K562 (cell line): ENCODE results near the gene GPRIN2. TPM values are rescaled to one million over a fixed set of nuclear protein-coding genes. Genes with fewer than 3 reads are reported as not detected.

Experiments used
- ATAC-seq: fragments of 200-7000 bp; cut with Tn5 transposase; 3 replicates; pipeline ENCODE4 v1.9.1; 2020; ENCODE audit warnings: moderate library complexity
- BruUV-seq: library from RNA; stranded (reverse); fragments of 400-500 nt; replicated peaks from 2 replicates; lab custom pipeline; 2021; lab: Mats Ljungman, UMichigan
- CTCF ChIA-PET: fragments of 300-600 bp; formaldehyde crosslinking; extraction: SDS; loops from one replicate; lab custom pipeline; 2021; ENCODE audit warnings: low intra/inter-chr PET ratio; lab: Yijun Ruan, JAX
- POLR2A ChIA-PET: fragments of 300-600, 350-650 bp; sonication (Branson Sonifier 250); formaldehyde crosslinking; extraction: SDS; loops from one replicate; lab custom pipeline; 2021; ENCODE audit warnings: antibody characterized with exemption, inconsistent platforms; lab: Yijun Ruan, JAX
- DNase-seq, 4 experiments: peaks; one replicate each; pipeline versions ENCODE4 v3.0.0 to v3.0.0-alpha.2; 2011 to 2018; ENCODE audit warnings: low spot score in 3 of 4, mixed read lengths in 3 of 4; ENCODE audit errors: extremely low read depth in 1 of 4
- FAIRE-seq: peaks from 2 replicates; lab custom pipeline; 2011; peaks lifted over from hg19 to GRCh38; lab: Jason Lieb, UNC
- H2AFZ ChIP-seq: 2 replicates; pipeline ENCODE4 v1.6.0; 2011; ENCODE audit warnings: low read depth, low read length, control low read depth, inconsistent platforms
- H3K27ac ChIP-seq: fragments of 200-600 bp; 3 replicates; pipeline ENCODE4 v1.8.0; 2011; ENCODE audit warnings: low read depth, mild to moderate bottlenecking, control low read depth, inconsistent platforms, low read length, moderate library complexity, mixed read lengths; ENCODE audit errors: extremely low read depth
- H3K27me3 ChIP-seq, 2 experiments: fragments of 300-600 bp in 1 of 2; 2 replicates in 1 of 2; 3 replicates in 1 of 2; pipeline versions ENCODE4 v1.6.0 to v1.8.0; 2011; ENCODE audit warnings: inconsistent platforms in 2 of 2, low read length in 2 of 2, mild to moderate bottlenecking in 1 of 2, mixed read lengths in 1 of 2, moderate library complexity in 1 of 2; ENCODE audit not compliant: control insufficient read depth in 2 of 2, insufficient read depth in 2 of 2
- H3K36me3 ChIP-seq: fragments of 300-600 bp; 3 replicates; pipeline ENCODE4 v1.8.0; 2011; ENCODE audit warnings: mild to moderate bottlenecking, low read length, inconsistent platforms; ENCODE audit not compliant: control insufficient read depth, insufficient read depth
- H3K4me1 ChIP-seq, 2 experiments: fragments of 200-600 bp in 1 of 2; replicated peaks in 1 of 2; 2 replicates in 1 of 2; 3 replicates in 1 of 2; pipeline versions ENCODE4 v1.5.1 to v1.8.0; 2011; ENCODE audit warnings: inconsistent platforms in 2 of 2, low read length in 2 of 2, mild to moderate bottlenecking in 1 of 2, mixed read lengths in 1 of 2, moderate library complexity in 1 of 2; ENCODE audit not compliant: control insufficient read depth in 2 of 2, insufficient read depth in 2 of 2
- H3K4me2 ChIP-seq: 2 replicates; pipeline ENCODE4 v1.6.1; 2011; ENCODE audit warnings: low read length, control low read depth, inconsistent platforms, mixed read lengths; ENCODE audit not compliant: insufficient read depth
- H3K4me3 ChIP-seq: fragments of 200-600 bp; sonication (generic), shearing (Covaris generic); 2 replicates; pipeline ENCODE4 v1.5.1; 2016; ENCODE audit warnings: control low read depth, inconsistent platforms
- H3K79me2 ChIP-seq: fragments of 200-600 bp; 3 replicates; pipeline ENCODE4 v1.8.0; 2011; ENCODE audit warnings: low read length, inconsistent platforms; ENCODE audit not compliant: control insufficient read depth, insufficient read depth
- H3K9ac ChIP-seq, 2 experiments: 2 replicates each; pipeline versions ENCODE4 v1.6.0 to v1.6.1; 2011; ENCODE audit warnings: low read depth in 2 of 2, low read length in 2 of 2, control low read depth in 1 of 2, inconsistent platforms in 1 of 2, mild to moderate bottlenecking in 1 of 2, mixed read lengths in 1 of 2; ENCODE audit not compliant: insufficient read depth in 1 of 2
- H3K9me1 ChIP-seq: one replicate; pipeline ENCODE4 v1.6.0; 2011; ENCODE audit warnings: inconsistent platforms, mild to moderate bottlenecking, low read length, moderate library complexity; ENCODE audit not compliant: control insufficient read depth, insufficient read depth
- H3K9me3 ChIP-seq: replicated peaks from 2 replicates; pipeline ENCODE4 v1.5.1; 2011; ENCODE audit warnings: low read depth, low read length, inconsistent platforms; ENCODE audit not compliant: control insufficient read depth, insufficient read depth
- H4K20me1 ChIP-seq: replicated peaks from 2 replicates; pipeline ENCODE4 v1.6.1; 2011; ENCODE audit warnings: low read length, inconsistent platforms, mixed read lengths; ENCODE audit not compliant: control insufficient read depth, insufficient read depth
- BHLHE40 ChIP-seq: IDR thresholded peaks from 2 replicates; pipeline ENCODE4 v1.6.1; 2011; ENCODE audit warnings: low read length, improper control_type of control experiment
- DIDO1 ChIP-seq: fragments of 450-650 bp; IDR thresholded peaks from 2 replicates; pipeline ENCODE4 v1.6.1; 2016; ENCODE audit warnings: low read depth, missing biosample characterization, missing genetic modification characterization
- HOMEZ ChIP-seq: fragments of 250-450 bp; sonication (Bioruptor Pico); IDR thresholded peaks from 2 replicates; pipeline ENCODE4 v1.4.0; 2020; ENCODE audit warnings: mild to moderate bottlenecking, moderate library complexity
- NRF1 ChIP-seq, 2 experiments: fragments of 450-650 bp; IDR thresholded peaks in 1 of 2; conservative IDR thresholded peaks in 1 of 2; 2 replicates each; pipeline ENCODE4 v1.6.1; 2014; ENCODE audit warnings: mild to moderate bottlenecking in 2 of 2
- PRMT5 ChIP-seq: sonication (generic); formaldehyde crosslinking; IDR thresholded peaks from 2 replicates; pipeline ENCODE4 v1.5.0; 2020; ENCODE audit warnings: missing genetic modification reagents
- USF2 ChIP-seq: sonication (generic); formaldehyde crosslinking; IDR thresholded peaks from 2 replicates; pipeline ENCODE4 v1.5.0; 2020; ENCODE audit warnings: missing genetic modification reagents
- ZNF609 ChIP-seq: sonication (generic); formaldehyde crosslinking; IDR thresholded peaks from 2 replicates; pipeline ENCODE4 v1.8.1; 2023; ENCODE audit warnings: missing genetic modification reagents, mild to moderate bottlenecking, borderline replicate concordance
- ZNF695 ChIP-seq: fragments of 450-650 bp; formaldehyde crosslinking; IDR thresholded peaks from 2 replicates; pipeline ENCODE4 v1.4.0; 2020; ENCODE audit warnings: mild to moderate bottlenecking, moderate library complexity
- WGBS: fragments of 100-300 bp; shearing (Covaris generic); methylation state at CpG from one replicate; pipeline ENCODE4 v1.1.6; 2016; ENCODE audit warnings: low coverage, mixed read lengths; ENCODE audit not compliant: insufficient coverage; ENCODE audit errors: missing lambda C conversion rate; 5-methylcytosine and 5-hydroxymethylcytosine counted together
- in situ Hi-C: fragments of 300-500 bp; cut with MboI; formaldehyde crosslinking; loops from 4 replicates; pipeline ENCODE4 v1.15.0; 2018; ENCODE audit warnings: inconsistent platforms, mixed read lengths
- intact Hi-C: fragments of 100-400 bp; cut with micrococcal nuclease; formaldehyde crosslinking; loops from 2 replicates; pipeline ENCODE4 v1.14.2; 2022
- polyA plus RNA-seq, 8 experiments: library from polyadenylated mRNA; depleted of rRNA in 4 of 8; stranded (reverse) in 5 of 8; unstranded in 3 of 8; fragments of >200 nt; fragmentation: Nextera tagmentation in 2 of 8; fragmentation: Illumina TruSeq in 1 of 8; extraction: Ambion mirVana in 2 of 8; extraction: Trizol in 1 of 8; gene quantifications; 2 replicates each; pipeline versions ENCODE4 v1.2.1 to v1.2.3, GENCODE V29; 2011 to 2014; ENCODE audit warnings: inconsistent platforms in 1 of 8, missing spikeins in 1 of 8
- total RNA-seq, 7 experiments: library from RNA; depleted of rRNA in 6 of 7; stranded (reverse); fragments of >200 nt in 6 of 7; fragmentation: Illumina TruSeq in 2 of 7; extraction: Trizol in 2 of 7; gene quantifications; 2 replicates each; pipeline versions ENCODE4 v1.2.1 to v1.2.3, GENCODE V29; 2011 to 2021; ENCODE audit warnings: low replicate concordance in 1 of 7

Gene GPRIN2
- total and polyA plus RNA-seq, 9 of the 15 experiments (the other 6 are each of a cell fraction or from before 2014, with no cell fraction given): not detected

- no peak for TF ChIP-seq NRF1 (conservative IDR thresholded peaks at IDR 0.05 in 1 of 2, IDR thresholded peaks at IDR 0.05 in 1 of 2)
Measured at GRCh38 chr10:46553238-46554049, 3.0 kb downstream of the GPRIN2 start (continued).

GRCh38 chr10:46552526-46553237, 3.8 kb downstream of the GPRIN2 start:
- BruUV-seq: no TSS peak
- Histone ChIP-seq H3K27ac (no peak overlapping the region), H3K27me3 (peaks cover 52 to 93% of the 10 kb centered on the region in 2 experiments; a peak in 4 of 5 replicates), H4K20me1 (peaks cover 60% of the 10 kb centered on the region), H3K79me2 (no peaks in the 10 kb centered on the region), H3K4me1 (peaks cover 7 to 35% of the 10 kb centered on the region in 2 experiments; a peak in 4 of 5 replicates), H3K9me3 (no peaks in the 10 kb centered on the region), H3K9me1 (no peaks in the 10 kb centered on the region), H3K36me3 (no peaks in the 10 kb centered on the region), H3K4me3 (no peak overlapping the region), H3K4me2 (no peak overlapping the region), H2AFZ (no peak overlapping the region), H3K9ac (0 out of 4 replicates have a peak overlapping the region, but pooled peaks of 1 of the 2 experiments have one; percentile 17)
- FAIRE-seq (no peak), ATAC-seq (no peak), DNase-seq (no peak)
- WGBS: under 1% methylated on average over 10 of the region's 10 CpGs
- in situ Hi-C loops (no loop called here), intact Hi-C loops (no loop called here)
- ChIA-PET POLR2A (interaction anchor here (1.2 to 1.9 kb wide), 3 partner anchors 8 to 14 kb away, joined by 4 to 6 read pairs (median 5); no protein-coding TSS in a partner anchor), CTCF (no interaction called here)
- TF ChIP-seq DIDO1 (tag) (peak; percentile 14; the same call in 1 of the 2 replicates), ZNF695 (CRISPR knock-in tag) (no peak), USF2 (CRISPR knock-in tag) (peak; percentile 1; the same call in 1 of the 2 replicates), PRMT5 (CRISPR knock-in tag) (no peak), BHLHE40 (peak; percentile 65), ZNF609 (CRISPR knock-in tag) (no peak), HOMEZ (CRISPR knock-in tag) (0 out of 2 replicates have a peak, but pooled peaks have one; percentile 41)
